Left lung (tissue), 10 donors: Measurements from ENCODE around the gene EML1. TPM values are rescaled to one million over a fixed set of nuclear protein-coding genes. Genes with fewer than 3 reads are reported as not detected.
"Not testable (repeated sequence)": the region's sequence is repeated elsewhere in the genome, so short reads cannot be mapped to it uniquely, and the experiment has no call there.

Source experiments
- ATAC-seq: fragments of 200-7000 bp; cut with Tn5 transposase; one replicate; pipeline ENCODE4 v1.9.1; 2020; ENCODE audit warnings: moderate library complexity
- DNase-seq, 4 donors: peaks; one replicate each; pipeline ENCODE4 v3.0.0-alpha.2; 2013 to 2020
- H3K27ac ChIP-seq, 2 donors: fragments of 200-600 bp; sonication (generic) in 1 of 2; one replicate each; pipeline versions ENCODE4 v1.5.0 to v1.8.0; 2020 to 2021
- H3K27me3 ChIP-seq, 2 donors: fragments of 200-600 bp; sonication (generic) in 1 of 2; one replicate each; pipeline versions ENCODE4 v1.5.0 to v1.8.0; 2020 to 2021
- H3K36me3 ChIP-seq, 2 donors: fragments of 200-600 bp; sonication (generic) in 1 of 2; one replicate each; pipeline versions ENCODE4 v1.5.0 to v1.8.0; 2020 to 2021
- H3K4me1 ChIP-seq, 2 donors: fragments of 200-600 bp; one replicate each; pipeline ENCODE4 v1.8.0; 2021
- H3K4me3 ChIP-seq, 2 donors: fragments of 200-600 bp; sonication (generic) in 1 of 2; one replicate each; pipeline versions ENCODE4 v1.5.0 to v1.8.0; 2020 to 2021; ENCODE audit warnings: mild to moderate bottlenecking in 1 of 2
- H3K9me3 ChIP-seq, 2 donors: fragments of 200-600 bp; sonication (generic) in 1 of 2; one replicate each; pipeline versions ENCODE4 v1.5.0 to v1.8.0; 2020 to 2021
- CTCF ChIP-seq, 2 donors: fragments of 200-600 bp; sonication (generic) in 1 of 2; IDR thresholded peaks; one replicate each; pipeline versions ENCODE4 v1.5.0 to v1.8.0; 2021; ENCODE audit warnings: antibody characterized with exemption in 2 of 2
- intact Hi-C, 2 donors: fragments of 100-400 bp; cut with DNase I; formaldehyde crosslinking; loops; one replicate each; pipeline versions ENCODE4 v1.11.2 to v1.14.2; 2022
- polyA plus RNA-seq, 6 donors: library from polyadenylated mRNA; unstranded; fragments of 120-200 nt; gene quantifications; one replicate each; pipeline ENCODE4 v1.2.1, GENCODE V29; 2013; ENCODE audit not compliant: insufficient read length in 6 of 6
- total RNA-seq, 2 donors: library from RNA; stranded (reverse); fragmentation: NEBNext Ultra II Directional; extraction: Animal tissue kit (Norgen Biotek cat#: 25700); gene quantifications; one replicate each; pipeline ENCODE4 v1.2.1, GENCODE V29; 2021
- donor health status: DM: no; HTN: yes; CAD: no.
- donor health status: DM: no; HTN: no; CAD: no.

Gene EML1
- total and polyA plus RNA-seq, 8 donors, result 24.6 to 48.6 (median 42.2) TPM

- peak; percentile 88 to 89 for TF ChIP-seq CTCF (IDR thresholded peaks at IDR 0.05)
- H3K4me1 ChIP-seq, result peaks cover 0 to 15% of the 10 kb centered on the region in 2 donors
- H3K27me3 ChIP-seq, result peaks cover 0 to 20% of the 10 kb centered on the region in 2 donors
- no peak overlapping the region for H3K4me3 ChIP-seq
- ATAC-seq (peak; percentile 80), DNase-seq (peak in 1 of 4 donors; percentile 12)
- H3K9me3 ChIP-seq, result no peaks in the 10 kb centered on the region
- H3K36me3 ChIP-seq, result peaks cover 0 to 9% of the 10 kb centered on the region in 2 donors
- intact Hi-C loops, result no loop called here
- H3K27ac ChIP-seq, result no peak overlapping the region
These were observed 153.7 kb downstream of the EML1 start for GRCh38 chr14:99946652-99947489.

- Histone ChIP-seq H3K36me3 (peaks cover 0 to under 1% of the 10 kb centered on the region in 2 donors), H3K27me3 (peaks cover 0 to 20% of the 10 kb centered on the region in 2 donors), H3K4me3 (no peak overlapping the region), H3K9me3 (no peaks in the 10 kb centered on the region), H3K4me1 (peaks cover 0 to 15% of the 10 kb centered on the region in 2 donors), H3K27ac (no peak overlapping the region)
- ATAC-seq (no peak), DNase-seq (peak in 1 of 4 donors; percentile 32)
- no peak for TF ChIP-seq CTCF (IDR thresholded peaks at IDR 0.05)
- intact Hi-C loops, result no loop called here
These were observed 154.5 kb downstream of the EML1 start for GRCh38 chr14:99947695-99948094.

GRCh38 chr14:99949011-99949732, 156.0 kb downstream of the EML1 start:
- intact Hi-C loops, H3K4me3 ChIP-seq, DNase-seq, H3K9me3 ChIP-seq, H3K36me3 ChIP-seq, H3K27ac ChIP-seq: not testable (repeated sequence)
- peak; percentile 35 for ATAC-seq
- Histone ChIP-seq H3K4me1 (peaks cover 0 to 15% of the 10 kb centered on the region in 2 donors), H3K27me3 (peaks cover 0 to 29% of the 10 kb centered on the region in 2 donors)

GRCh38 chr14:99950181-99950580, 157.0 kb downstream of the EML1 start:
- no peak for ATAC-seq
- Histone ChIP-seq H3K4me1 (peaks cover 0 to 15% of the 10 kb centered on the region in 2 donors), H3K9me3 (no peaks in the 10 kb centered on the region), H3K27ac (no peak overlapping the region), H3K27me3 (peaks cover 0 to 33% of the 10 kb centered on the region in 2 donors), H3K36me3 (no peaks in the 10 kb centered on the region), H3K4me3 (no peak overlapping the region)
- DNase-seq, result no peak
- intact Hi-C loops, result no loop called here
- TF ChIP-seq CTCF (IDR thresholded peaks at IDR 0.05), result no peak

GRCh38 chr14:99951085-99951484, 157.9 kb downstream of the EML1 start:
- ATAC-seq, result peak; percentile 66
- no peak for TF ChIP-seq CTCF (IDR thresholded peaks at IDR 0.05)
- no peak overlapping the region for H3K27ac ChIP-seq
- H3K27me3 ChIP-seq, result peaks cover 0 to 33% of the 10 kb centered on the region in 2 donors
- H3K4me3 ChIP-seq, result no peak overlapping the region
- H3K4me1 ChIP-seq, result peaks cover 0 to 15% of the 10 kb centered on the region in 2 donors
- no peaks in the 10 kb centered on the region for H3K9me3 ChIP-seq
- H3K36me3 ChIP-seq, result no peaks in the 10 kb centered on the region
- intact Hi-C loops, result no loop called here
- no peak for DNase-seq
